CD4-positive, alpha-beta T cell (primary cell): ENCODE data around the gene TMEM242. TPM values are rescaled to one million over a fixed set of nuclear protein-coding genes. Genes with fewer than 3 reads are reported as not detected.

Source experiments
- ATAC-seq: fragments of 200-7000 bp; cut with Tn5 transposase; one replicate; pipeline ENCODE4 v1.10.0; 2022; ENCODE audit warnings: mild to moderate bottlenecking; ENCODE audit not compliant: poor library complexity
- CTCF ChIA-PET: fragments of 350-600 bp; sonication (Branson Sonifier 250); formaldehyde crosslinking; loops from one replicate; lab custom pipeline; 2021; ENCODE audit warnings: antibody characterized with exemption, inconsistent platforms; lab: Charles Lee
- POLR2A ChIA-PET: fragments of 350-600 bp; sonication (Branson Sonifier 250); formaldehyde crosslinking; loops from one replicate; lab custom pipeline; 2021; ENCODE audit warnings: antibody characterized with exemption, inconsistent platforms; lab: Charles Lee
- DNase-seq, 14 experiments: peaks; one replicate each; pipeline ENCODE4 v3.0.0-alpha.2; 2013 to 2020; ENCODE audit warnings: mixed read lengths in 2 of 14
- H3K27ac ChIP-seq, 2 donors: one replicate each; pipeline versions ENCODE4 v1.5.1 to v1.7.0; 2013; ENCODE audit warnings: low read length in 2 of 2, low read depth in 1 of 2, mild to moderate bottlenecking in 1 of 2
- H3K27me3 ChIP-seq, 2 experiments: 1 replicate in 1 of 2; 2 replicates in 1 of 2; pipeline versions ENCODE4 v1.6.1 to v1.7.0; 2013; ENCODE audit warnings: low read length in 2 of 2, control low read depth in 1 of 2, mild to moderate bottlenecking in 1 of 2, moderate library complexity in 1 of 2; ENCODE audit not compliant: insufficient read depth in 2 of 2, control insufficient read depth in 1 of 2
- H3K36me3 ChIP-seq: one replicate; pipeline ENCODE4 v1.6.1; 2013; ENCODE audit warnings: low read length, control low read depth; ENCODE audit not compliant: insufficient read depth
- H3K4me1 ChIP-seq: one replicate; pipeline ENCODE4 v1.6.1; 2013; ENCODE audit warnings: low read length, control low read depth; ENCODE audit not compliant: insufficient read depth
- H3K4me3 ChIP-seq: one replicate; pipeline ENCODE4 v1.5.1; 2013; ENCODE audit warnings: mild to moderate bottlenecking, low read length, moderate library complexity
- H3K9me3 ChIP-seq, 2 experiments: 1 replicate in 1 of 2; 2 replicates in 1 of 2; pipeline versions ENCODE4 v1.6.1 to v1.7.0; 2013; ENCODE audit warnings: low read length in 2 of 2, mild to moderate bottlenecking in 2 of 2, control low read depth in 1 of 2, moderate library complexity in 1 of 2; ENCODE audit not compliant: control insufficient read depth in 1 of 2, insufficient read depth in 1 of 2
- H3K27ac Mint-ChIP-seq: one replicate; pipeline ENCODE4 v1.8.0; 2020; ENCODE audit warnings: mixed read lengths
- H3K27me3 Mint-ChIP-seq: one replicate; pipeline ENCODE4 v1.8.0; 2021; ENCODE audit warnings: mixed read lengths
- H3K36me3 Mint-ChIP-seq: one replicate; pipeline ENCODE4 v1.8.0; 2021; ENCODE audit warnings: low read depth, mixed read lengths
- H3K4me1 Mint-ChIP-seq: one replicate; pipeline ENCODE4 v1.8.0; 2021; ENCODE audit warnings: low read depth, mixed read lengths
- H3K4me3 Mint-ChIP-seq: one replicate; pipeline ENCODE4 v1.8.0; 2020; ENCODE audit warnings: mild to moderate bottlenecking, mixed read lengths
- H3K9me3 Mint-ChIP-seq: one replicate; pipeline ENCODE4 v1.8.0; 2020; ENCODE audit warnings: mixed read lengths
- CTCF ChIP-seq: fragments of 200-600 bp; IDR thresholded peaks from one replicate; pipeline ENCODE4 v1.8.0; 2022; ENCODE audit warnings: antibody characterized with exemption, mild to moderate bottlenecking
- intact Hi-C, 2 experiments: fragments of 100-400 bp; cut with DNase I in 1 of 2; cut with micrococcal nuclease in 1 of 2; formaldehyde crosslinking; loops; one replicate each; pipeline versions ENCODE4 v1.15.1 to v1.9.0; 2023 to 2025; cut with DNase I, micrococcal nuclease
- polyA plus RNA-seq, 2 donors: library from polyadenylated mRNA; unstranded; fragments of 120-200 nt; gene quantifications; one replicate each; pipeline ENCODE4 v1.2.1, GENCODE V29; 2013
- total RNA-seq, 174 experiments: library from RNA in 2 of 174; stranded (reverse) in 2 of 174; gene quantifications; one replicate each; pipeline ENCODE4 v1.2.3 and lab custom pipeline; 2021 to 2026

Gene TMEM242
- 10 to 100 TPM; 13.6 to 15.6 TPM for total RNA-seq
- 6.7 TPM for polyA plus RNA-seq (2013, experiment 1 of 2)
- 8.9 TPM for polyA plus RNA-seq (2013, experiment 2 of 2)
- total RNA-seq (lab: John Stamatoyannopoulos, UW): 6.4 to 23.6 (median 15.5) reads per million in 172 experiments

DNA sequence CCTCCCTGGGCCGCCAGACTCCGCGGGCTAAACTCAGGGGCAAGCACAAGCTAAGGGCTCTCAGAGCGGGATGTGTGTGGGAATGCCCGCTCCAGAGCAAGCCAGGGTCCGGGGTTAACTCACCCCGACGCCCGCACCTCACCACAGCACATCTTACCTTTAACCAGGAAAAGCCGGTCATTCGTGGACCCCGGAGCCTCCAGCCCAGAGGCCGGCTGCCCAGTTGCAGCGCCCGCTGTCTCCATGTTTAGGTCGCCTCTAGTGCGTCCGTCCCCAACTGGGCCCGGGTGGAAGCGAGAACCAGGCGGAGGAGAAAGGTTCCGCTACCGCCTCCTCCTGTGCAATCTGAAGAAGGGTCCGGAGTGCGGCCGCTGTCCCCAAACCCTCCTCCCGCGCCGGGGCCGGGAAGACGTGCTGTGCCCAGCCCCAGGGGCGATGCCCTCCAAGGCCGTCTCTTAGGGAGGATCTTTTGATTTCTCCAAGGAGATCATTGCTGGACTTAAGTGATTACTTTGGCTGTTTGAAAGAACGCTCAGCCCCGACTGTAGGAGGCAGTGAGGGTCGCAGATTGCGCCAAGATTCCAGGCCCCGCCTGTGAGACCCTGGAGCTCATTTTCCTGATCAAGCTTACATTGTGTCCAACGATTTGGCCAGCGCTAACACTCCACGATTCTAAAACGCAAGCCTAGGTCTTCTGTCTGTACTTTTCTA, at the start of gene TMEM242:
TSS of gene TMEM242 (minus strand) at position 265 of the 711 bp plus-strand sequence. CDS start at position 245, 20 bp downstream.
- H3K4me3 Mint-ChIP-seq: peak within 1 kb of the TSS; percentile 90

DNA sequence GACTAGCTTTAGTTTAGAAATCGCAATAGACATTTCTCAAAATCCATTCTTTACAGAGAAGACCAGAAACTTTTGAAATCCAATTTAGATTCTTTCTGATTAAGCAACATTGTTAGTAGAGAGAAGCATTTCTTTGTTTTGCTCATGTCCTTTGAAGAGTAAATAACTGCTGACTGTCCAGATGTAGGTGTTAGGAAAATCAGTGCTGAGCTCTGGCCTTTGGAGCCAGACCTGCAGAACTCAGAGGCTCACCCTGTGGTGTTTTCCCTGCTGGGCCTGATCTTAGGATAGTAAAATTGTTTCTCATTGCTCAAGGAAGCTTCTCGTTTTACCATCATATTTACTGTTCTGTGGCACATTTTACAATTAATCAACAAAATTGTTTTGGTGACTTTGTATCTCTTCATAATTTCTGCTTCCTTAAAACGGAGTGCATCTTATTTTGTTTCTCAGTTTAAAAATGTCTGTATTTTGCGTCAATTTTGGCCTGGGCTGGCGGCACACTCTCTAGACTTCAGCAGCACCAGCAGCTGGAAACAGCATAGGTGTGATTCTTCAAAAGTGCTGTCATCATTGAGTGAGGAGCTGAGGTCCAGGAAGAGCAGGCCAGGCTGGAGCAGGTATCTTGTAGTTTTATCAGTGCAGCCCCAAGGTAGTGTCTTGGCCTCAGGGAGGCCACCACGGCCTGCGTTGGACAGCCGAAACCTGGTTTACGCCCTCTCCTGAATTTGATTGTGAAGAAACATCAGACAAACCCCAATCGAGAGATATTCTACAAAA, 49.4 kb upstream of the TMEM242 start:
- CTCF ChIA-PET: no interaction called here
- H3K36me3 ChIP-seq: no peaks in the 10 kb centered on the region
- H3K27me3 Mint-ChIP-seq: peaks cover 27% of the 10 kb centered on the region

More for the DNA sequence above, at the start of gene TMEM242:
- H3K27me3 Mint-ChIP-seq: peaks cover 27% of the 10 kb centered on the region
- TF ChIP-seq CTCF: peak; percentile 17
- peaks cover 32% of the 10 kb centered on the region for H3K36me3 Mint-ChIP-seq
- DNase-seq (peak; percentile 69 to 92 (median 86)), ATAC-seq (peak; percentile 90)
- Histone ChIP-seq H3K27ac (peak within 1 kb of the TSS; percentile 57 to 77), H3K36me3 (peaks cover 9% of the 10 kb centered on the region), H3K4me1 (peaks cover 17% of the 10 kb centered on the region), H3K9me3 (no peaks in the 10 kb centered on the region), H3K4me3 (peak within 1 kb of the TSS; percentile 91), H3K27me3 (peaks cover 0 to 3% of the 10 kb centered on the region in 2 experiments)
- peak within 1 kb of the TSS; percentile 74 for H3K27ac Mint-ChIP-seq
- no peaks in the 10 kb centered on the region for H3K9me3 Mint-ChIP-seq
- H3K4me1 Mint-ChIP-seq: peaks cover 35% of the 10 kb centered on the region
- CTCF ChIA-PET: interaction anchor here (1.2 to 2.2 kb wide), 2 partner anchors 9 to 1828 kb away, joined by 3 to 9 read pairs; no protein-coding TSS in a partner anchor
- POLR2A ChIA-PET: interaction anchor here (0.6 to 3.8 kb wide), 9 partner anchors 8 to 844 kb away, joined by 3 to 38 read pairs (median 3); partner anchors contain the start of genes GTF2H5, SERAC1 and ZDHHC14
- intact Hi-C loops: loop anchor here (2.0 kb wide), 2 partner anchors 57 to 637 kb away; partner anchors contain the start of gene ZDHHC14 (in 1 of the 2)

More for the DNA sequence above, 49.4 kb upstream of the TMEM242 start:
- no peak for DNase-seq
- intact Hi-C loops: loop anchor here in 1 of 2 experiments (10.0 kb wide), 1 partner anchor 1272 kb away; the partner anchor contains the start of gene DYNLT1
- peaks cover 9% of the 10 kb centered on the region for H3K4me1 Mint-ChIP-seq
- no peaks in the 10 kb centered on the region for H3K36me3 Mint-ChIP-seq
- H3K27me3 ChIP-seq: peaks cover 0 to 18% of the 10 kb centered on the region in 2 experiments
- POLR2A ChIA-PET: no interaction called here
- no peak overlapping the region for H3K4me3 Mint-ChIP-seq
- H3K27ac ChIP-seq: no peak overlapping the region
- no peaks in the 10 kb centered on the region for H3K9me3 ChIP-seq
- no peak for ATAC-seq
- TF ChIP-seq CTCF: no peak
- no peak overlapping the region for H3K4me3 ChIP-seq
- H3K4me1 ChIP-seq: peaks cover 11% of the 10 kb centered on the region
- no peaks in the 10 kb centered on the region for H3K9me3 Mint-ChIP-seq
- H3K27ac Mint-ChIP-seq: no peak overlapping the region
